NT2/D1 (cell line): ENCODE measurements around the gene DCP1B.

ENCODE experiments used
- DNase-seq: peaks from one replicate; pipeline ENCODE4 v3.0.0-alpha.2; 2011; ENCODE audit warnings: low read depth, low spot score
- H3K27me3 ChIP-seq: 2 replicates; pipeline ENCODE4 v1.6.0; 2011; ENCODE audit warnings: mild to moderate bottlenecking; ENCODE audit not compliant: insufficient read length, insufficient read depth
- H3K36me3 ChIP-seq: 2 replicates; pipeline ENCODE4 v1.6.1; 2011; ENCODE audit warnings: mild to moderate bottlenecking, low read length, mixed read lengths; ENCODE audit not compliant: insufficient read depth, insufficient read length
- H3K4me1 ChIP-seq: 2 replicates; pipeline ENCODE4 v1.5.1; 2011; ENCODE audit not compliant: insufficient read depth, insufficient read length
- H3K4me3 ChIP-seq: 2 replicates; pipeline ENCODE4 v1.5.1; 2011; ENCODE audit warnings: low read depth; ENCODE audit not compliant: insufficient read length
- H3K9ac ChIP-seq: 2 replicates; pipeline ENCODE4 v1.6.0; 2011; ENCODE audit warnings: low read depth; ENCODE audit not compliant: insufficient read length
- H3K9me3 ChIP-seq: 2 replicates; pipeline ENCODE4 v1.5.1; 2011; ENCODE audit warnings: mild to moderate bottlenecking, low read length; ENCODE audit not compliant: insufficient read depth
- SUZ12 ChIP-seq: IDR thresholded peaks from 2 replicates; pipeline ENCODE4 v1.6.1; 2011; ENCODE audit not compliant: insufficient read length, insufficient read depth; ENCODE audit errors: extremely low read depth
- YY1 ChIP-seq: IDR thresholded peaks from 2 replicates; pipeline ENCODE4 v1.6.1; 2011; ENCODE audit not compliant: insufficient read length, insufficient read depth
- ZNF274 ChIP-seq: IDR thresholded peaks from 2 replicates; pipeline ENCODE4 v1.6.1; 2011; ENCODE audit warnings: mild to moderate bottlenecking, low read depth, low read length

Gene DCP1B

DNA sequence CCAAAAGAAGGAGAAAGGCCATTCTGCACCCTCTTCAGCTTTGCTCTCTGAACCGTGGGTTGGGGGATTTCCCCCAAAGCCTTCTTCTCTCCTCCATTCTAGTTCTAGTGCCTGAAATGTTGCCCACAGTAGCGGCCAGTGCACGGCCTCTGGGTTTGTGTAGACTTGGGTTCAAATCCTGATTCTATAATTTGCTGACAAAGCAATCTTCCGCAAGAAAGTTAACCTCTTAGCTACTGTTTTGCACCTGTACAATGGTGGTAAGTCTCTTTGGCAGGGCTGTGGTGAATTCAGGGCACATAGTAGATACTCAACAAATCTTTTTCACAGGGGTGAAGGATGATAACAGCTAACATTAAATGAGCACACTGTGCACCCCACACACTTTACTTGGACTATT, 42.7 kb upstream of the DCP1B start:
- no peak for DNase-seq
- no peaks in the 10 kb centered on the region for H3K9me3 ChIP-seq
- H3K4me1 ChIP-seq: peaks cover 5% of the 10 kb centered on the region
- H3K27me3 ChIP-seq: peaks cover 21% of the 10 kb centered on the region
- H3K4me3 ChIP-seq: no peak overlapping the region
- H3K9ac ChIP-seq: no peak overlapping the region
- TF ChIP-seq YY1 (no peak), ZNF274 (no peak), SUZ12 (no peak)
- no peaks in the 10 kb centered on the region for H3K36me3 ChIP-seq

DNA sequence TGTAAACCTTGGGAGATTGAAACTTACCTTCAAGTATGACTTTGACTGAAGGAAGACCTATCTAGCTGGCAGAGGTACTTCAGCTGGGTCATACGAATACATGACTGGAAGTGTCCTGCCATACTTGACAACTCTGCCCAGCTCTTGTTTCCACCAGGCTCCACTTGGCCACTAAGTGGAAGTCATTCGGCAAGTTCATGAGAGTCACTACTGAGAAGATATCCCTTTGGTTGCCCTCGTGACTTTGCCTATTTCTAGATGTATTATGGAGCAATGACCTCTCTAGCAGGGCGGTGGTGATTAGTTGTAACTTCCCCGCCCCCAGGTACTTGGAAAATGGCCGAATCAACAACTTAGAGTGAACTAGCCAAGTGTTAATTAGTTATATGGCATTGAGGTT, 39.9 kb upstream of the DCP1B start:
- Histone ChIP-seq H3K36me3 (no peaks in the 10 kb centered on the region), H3K9ac (no peak overlapping the region), H3K27me3 (peaks cover 3% of the 10 kb centered on the region), H3K4me3 (no peak overlapping the region), H3K9me3 (no peaks in the 10 kb centered on the region), H3K4me1 (no peaks in the 10 kb centered on the region)
- TF ChIP-seq YY1 (no peak), SUZ12 (no peak), ZNF274 (no peak)
- no peak for DNase-seq

DNA sequence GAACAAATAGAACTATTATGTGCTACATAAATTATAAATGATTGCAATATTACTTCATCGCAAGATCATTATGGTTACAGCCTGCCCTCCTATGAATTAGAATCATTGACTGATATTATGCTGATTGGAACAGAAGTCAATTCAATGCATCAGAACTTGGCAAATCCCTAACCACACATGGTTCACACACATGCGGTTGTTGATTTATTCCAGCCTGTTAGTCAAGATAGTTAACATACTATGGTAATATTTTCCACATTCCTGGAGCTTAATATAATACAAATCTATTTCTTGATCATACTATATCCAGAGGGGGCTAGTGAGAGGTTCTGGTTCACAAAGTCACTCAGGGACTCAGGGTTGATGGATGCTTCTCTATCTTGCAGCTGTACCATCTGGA, 38.8 kb upstream of the DCP1B start:
- H3K9me3 ChIP-seq: no peaks in the 10 kb centered on the region
- H3K4me3 ChIP-seq: no peak overlapping the region
- DNase-seq: no peak
- no peak overlapping the region for H3K9ac ChIP-seq
- H3K27me3 ChIP-seq: peaks cover 3% of the 10 kb centered on the region
- no peak for TF ChIP-seq ZNF274
- TF ChIP-seq SUZ12: no peak
- no peak for TF ChIP-seq YY1
- H3K4me1 ChIP-seq: no peaks in the 10 kb centered on the region
- H3K36me3 ChIP-seq: no peaks in the 10 kb centered on the region

DNA sequence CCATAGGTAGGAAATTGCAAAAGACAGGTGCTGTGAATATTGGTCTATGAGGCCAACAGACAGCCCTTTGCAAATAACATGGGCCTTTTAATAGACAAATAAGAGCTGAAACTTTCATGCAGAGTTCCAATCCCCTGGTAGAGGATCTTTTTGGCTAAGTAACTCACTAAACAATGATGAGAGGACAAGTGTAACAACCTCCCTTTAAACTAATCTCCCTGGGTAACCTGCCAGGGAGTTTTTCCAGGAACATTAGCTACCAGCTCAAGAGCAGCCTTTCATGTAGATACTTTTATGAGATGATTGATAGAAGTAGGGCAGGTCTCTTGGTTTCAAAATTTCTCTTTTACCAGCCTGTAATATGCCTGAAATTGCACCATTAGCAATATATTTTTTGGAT, 34.8 kb upstream of the DCP1B start:
- Histone ChIP-seq H3K4me1 (peaks cover 5% of the 10 kb centered on the region), H3K9me3 (no peaks in the 10 kb centered on the region), H3K36me3 (no peaks in the 10 kb centered on the region), H3K27me3 (peaks cover 31% of the 10 kb centered on the region), H3K9ac (no peak overlapping the region), H3K4me3 (no peak overlapping the region)
- DNase-seq: no peak
- TF ChIP-seq SUZ12: no peak
- no peak for TF ChIP-seq ZNF274
- TF ChIP-seq YY1: no peak

DNA sequence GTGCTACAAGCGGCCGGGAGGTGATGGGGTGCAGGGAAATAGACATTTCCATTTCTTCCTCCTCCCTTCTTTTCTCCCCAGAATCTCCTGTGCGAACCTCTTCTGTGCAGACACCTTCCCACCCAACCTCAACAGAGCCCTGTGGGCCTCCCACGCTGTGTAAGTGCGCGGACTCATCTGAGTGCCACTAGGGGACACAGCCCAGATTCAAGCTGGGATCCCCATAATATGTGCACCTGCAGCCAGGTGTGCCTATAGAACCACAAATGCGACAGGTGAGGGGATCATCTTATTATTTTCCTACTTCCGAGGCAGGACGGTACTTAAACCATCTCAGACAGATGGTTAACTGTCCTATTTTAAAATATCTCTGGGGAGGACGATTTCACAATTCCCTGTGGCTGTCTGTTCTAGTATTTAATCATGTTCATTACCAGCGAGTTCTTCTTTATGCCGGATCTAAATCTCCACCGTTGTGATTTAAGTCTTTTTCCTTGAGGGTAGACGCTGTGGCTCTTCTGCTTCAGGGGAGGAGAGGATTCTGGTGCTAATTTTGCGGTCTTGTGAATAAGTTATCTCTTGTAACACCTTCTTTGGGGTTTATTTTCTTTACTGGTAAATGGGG, 31.3 kb upstream of the DCP1B start:
- peak overlapping the region; percentile 16 for H3K4me3 ChIP-seq
- no peak for DNase-seq
- no peaks in the 10 kb centered on the region for H3K36me3 ChIP-seq
- H3K4me1 ChIP-seq: peaks cover 5% of the 10 kb centered on the region
- peaks cover 54% of the 10 kb centered on the region for H3K27me3 ChIP-seq
- peak overlapping the region; percentile 33 for H3K9ac ChIP-seq
- TF ChIP-seq YY1 (no peak), SUZ12 (no peak), ZNF274 (no peak)
- H3K9me3 ChIP-seq: no peaks in the 10 kb centered on the region

DNA sequence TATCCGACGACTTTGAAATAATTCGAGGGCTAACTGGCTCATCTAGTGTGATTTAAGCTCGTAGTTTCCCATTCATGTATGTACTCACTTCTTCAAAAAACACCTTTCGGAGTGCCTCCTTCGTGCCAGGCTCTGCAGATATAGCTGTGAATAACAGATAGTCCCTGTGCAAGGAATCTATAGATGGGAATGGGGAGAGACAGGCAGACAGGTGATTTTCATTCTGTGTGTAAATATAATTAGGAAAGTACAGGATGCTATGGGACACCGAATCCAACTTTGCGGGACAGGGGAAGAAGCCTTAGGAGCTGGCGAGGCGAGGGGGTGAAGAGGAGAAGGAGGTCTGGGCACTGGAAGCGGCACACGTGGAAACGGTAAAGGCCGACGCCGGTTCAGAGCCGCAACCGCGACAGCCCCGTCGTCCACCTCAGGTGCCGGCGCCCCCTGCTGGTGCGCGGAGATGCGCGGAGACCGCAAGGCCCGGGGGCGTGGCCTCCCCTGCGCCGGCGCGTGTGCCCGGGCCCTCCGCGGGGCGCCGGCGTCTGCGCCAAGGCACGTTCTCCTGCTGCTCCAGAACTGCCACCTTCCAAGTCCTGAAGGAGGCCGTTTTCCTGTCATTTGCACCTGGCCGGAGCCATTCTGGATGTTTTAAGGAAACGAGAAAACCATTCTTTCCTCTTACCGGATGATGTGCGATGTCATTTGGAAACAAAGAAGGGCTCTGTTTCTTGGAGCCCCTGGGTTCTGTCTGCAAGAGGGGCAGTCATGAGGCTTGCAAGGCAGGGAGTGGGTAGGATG, 30.6 kb upstream of the DCP1B start:
- Histone ChIP-seq H3K4me1 (peaks cover 5% of the 10 kb centered on the region), H3K9me3 (no peaks in the 10 kb centered on the region), H3K27me3 (peaks cover 54% of the 10 kb centered on the region), H3K9ac (peak overlapping the region; percentile 33), H3K4me3 (peak overlapping the region; percentile 16), H3K36me3 (no peaks in the 10 kb centered on the region)
- DNase-seq: peak; percentile 99
- TF ChIP-seq YY1 (no peak), SUZ12 (no peak), ZNF274 (no peak)

DNA sequence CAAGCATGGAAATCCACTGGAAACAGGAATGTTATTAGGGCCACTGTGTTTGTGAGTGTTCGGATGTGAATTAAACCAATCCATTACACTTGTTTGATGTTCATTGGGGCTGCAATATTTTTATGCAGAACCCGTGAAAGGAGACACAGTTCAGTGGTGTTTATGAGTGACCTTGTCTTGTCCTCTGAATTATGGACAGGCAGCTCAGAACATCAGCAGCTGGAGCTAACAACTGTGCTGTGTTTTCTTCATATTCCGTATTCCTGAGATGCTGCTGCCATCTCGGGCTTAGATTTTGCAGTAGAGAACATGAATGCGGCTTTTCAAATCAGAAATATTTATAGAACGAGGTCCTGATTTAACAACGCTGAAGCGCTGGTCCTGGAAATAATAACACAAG, 28.2 kb upstream of the DCP1B start:
- Histone ChIP-seq H3K4me3 (no peak overlapping the region), H3K9me3 (no peaks in the 10 kb centered on the region), H3K36me3 (no peaks in the 10 kb centered on the region), H3K27me3 (peaks cover 51% of the 10 kb centered on the region), H3K4me1 (peaks cover 5% of the 10 kb centered on the region), H3K9ac (no peak overlapping the region)
- DNase-seq: no peak
- TF ChIP-seq ZNF274 (no peak), SUZ12 (no peak), YY1 (no peak)
